ENCODE measurements around the gene HOXC9.

HOXC9 gene

GRCh38 chr12:53988541-53989226, 11.3 kb upstream of the HOXC9 start:
- DNase-seq: no peak

GRCh38 chr12:53989227-53990113, 10.5 kb upstream of the HOXC9 start:
- DNase-seq: no peak

GRCh38 chr12:53990311-53991076, 9.5 kb upstream of the HOXC9 start:
- no peak for DNase-seq

GRCh38 chr12:53991077-53991460, 8.9 kb upstream of the HOXC9 start:
- DNase-seq: no peak

GRCh38 chr12:53992377-53992889, 7.5 kb upstream of the HOXC9 start:
- DNase-seq: no peak

GRCh38 chr12:53993162-53994008, 6.6 kb upstream of the HOXC9 start:
- DNase-seq: no peak

- DNase-seq: no peak
Measured at GRCh38 chr12:53994009-53994263, 6.0 kb upstream of the HOXC9 start.

GRCh38 chr12:53994264-53995001, 5.5 kb upstream of the HOXC9 start:
- no peak for DNase-seq

- DNase-seq: no peak
Measured at GRCh38 chr12:53995002-53995377, 5.0 kb upstream of the HOXC9 start.

- DNase-seq: no peak
Measured at GRCh38 chr12:53995378-53996239, 4.4 kb upstream of the HOXC9 start.

- DNase-seq: no peak
Measured at GRCh38 chr12:53996240-53997203, 3.4 kb upstream of the HOXC9 start.

GRCh38 chr12:53997204-53998109, 2.5 kb upstream of the HOXC9 start:
- no peak for DNase-seq

GRCh38 chr12:53998110-53998899, 1.7 kb upstream of the HOXC9 start:
- no peak for DNase-seq

- no peak for DNase-seq
Measured at GRCh38 chr12:53998900-53999236, 1.1 kb upstream of the HOXC9 start.

GRCh38 chr12:53999559-54000115, 324 bp upstream of the HOXC9 start:
- no peak for DNase-seq

GRCh38 chr12:54001283-54002187, 1.6 kb downstream of the HOXC9 start:
- DNase-seq: no peak

Measured in NCI-H2107 (cell line).